22Rv1 (cell line): ENCODE data around the gene LSS.

Experiments used
- CTCF ChIP-seq: fragments of 450-650 bp; IDR thresholded peaks from 2 replicates; pipeline ENCODE4 v1.5.1; 2017; ENCODE audit warnings: mild to moderate bottlenecking
- ZFX ChIP-seq: fragments of 450-650 bp; IDR thresholded peaks from 2 replicates; pipeline ENCODE4 v1.6.1; 2017; ENCODE audit warnings: antibody characterized with exemption, borderline replicate concordance

DNA sequence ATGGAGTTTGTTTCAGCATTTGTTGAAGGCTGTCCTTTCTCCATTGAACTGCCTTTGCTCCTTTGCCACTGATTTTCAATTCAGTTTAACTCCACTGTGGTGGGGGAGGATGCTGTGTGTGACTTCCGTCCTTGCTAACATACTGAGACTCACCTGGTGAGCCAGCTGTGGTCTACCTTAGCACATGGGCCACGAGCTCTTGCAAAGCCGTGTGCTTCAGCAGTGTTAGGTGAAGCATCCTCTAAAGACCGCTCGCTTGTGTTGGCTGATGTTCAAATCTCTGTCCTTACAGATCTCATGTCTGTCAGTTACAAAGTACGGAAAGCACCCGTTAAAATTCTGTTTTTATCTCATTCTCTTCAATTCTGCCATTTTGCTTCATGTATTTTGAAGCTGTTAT is 40.8 kb downstream of the LSS start:
- no peak for TF ChIP-seq CTCF
- no peak for TF ChIP-seq ZFX
